Natural killer cell treated with Interleukin-12 subunit alpha and Interleukin-12 subunit beta and Interleukin-15 and Interleukin-18, amount 100 ng/mL, for 72 hours (primary cell): ENCODE results near the gene EPB41L5. TPM values are rescaled to one million over a fixed set of nuclear protein-coding genes. Genes with fewer than 3 reads are reported as not detected.
A peak's percentile ranks its signal among the peaks of the same experiment; 100 is the strongest.
"Not testable (repeated sequence)": the region's sequence is repeated elsewhere in the genome, so short reads cannot be mapped to it uniquely, and the experiment has no call there.

Experiments
- ATAC-seq, 2 donors: fragments of 150-1000 bp; cut with Tn5 transposase in 1 of 2; sonication (Bioruptor Pico), chemical (Tn5 transposase) in 1 of 2; 2 replicates each; pipeline ENCODE4 v1.10.0; 2021
- DNase-seq: peaks from one replicate; pipeline ENCODE4 v3.0.0; 2022; ENCODE audit warnings: low spot score
- H3K27ac Mint-ChIP-seq, 2 donors: 1 replicate in 1 of 2; 2 replicates in 1 of 2; pipeline ENCODE4 v1.8.0; 2022; ENCODE audit warnings: mixed read lengths in 2 of 2, mild to moderate bottlenecking in 1 of 2, moderate library complexity in 1 of 2
- H3K27me3 Mint-ChIP-seq, 2 donors: 1 replicate in 1 of 2; 2 replicates in 1 of 2; pipeline ENCODE4 v1.8.0; 2022; ENCODE audit warnings: mixed read lengths in 2 of 2
- H3K36me3 Mint-ChIP-seq: one replicate; pipeline ENCODE4 v1.8.0; 2022; ENCODE audit warnings: mixed read lengths
- H3K4me1 Mint-ChIP-seq, 2 donors: 1 replicate in 1 of 2; 2 replicates in 1 of 2; pipeline ENCODE4 v1.8.0; 2022; ENCODE audit warnings: low read depth in 2 of 2, mixed read lengths in 2 of 2, mild to moderate bottlenecking in 1 of 2
- H3K4me3 Mint-ChIP-seq: one replicate; pipeline ENCODE4 v1.8.0; 2022; ENCODE audit warnings: mixed read lengths
- H3K9me3 Mint-ChIP-seq: 2 replicates; pipeline ENCODE4 v1.8.0; 2022; ENCODE audit warnings: mixed read lengths
- total RNA-seq, 2 donors: library from RNA; stranded (reverse); gene quantifications; one replicate each; pipeline ENCODE4 v1.2.3, GENCODE V29; 2022

Gene EPB41L5
- total RNA-seq, 2 donors from 2014 or later, result 4.2 to 9.1 TPM

- Mint-ChIP-seq H3K36me3 (no peaks in the 10 kb centered on the region), H3K27me3 (peaks cover 0 to 9% of the 10 kb centered on the region in 2 donors), H3K4me1 (peaks cover 14 to 22% of the 10 kb centered on the region in 2 donors), H3K4me3 (peak overlapping the region; percentile 78), H3K9me3 (no peaks in the 10 kb centered on the region), H3K27ac (no peak overlapping the region)
- DNase-seq (no peak), ATAC-seq (no peak)
Observed at GRCh38 chr2:120014226-120014980, 1.5 kb downstream of the EPB41L5 start.

- H3K4me3 Mint-ChIP-seq, result no peak overlapping the region
- H3K36me3 Mint-ChIP-seq, result no peaks in the 10 kb centered on the region
- no peak for DNase-seq
- H3K27ac Mint-ChIP-seq, result no peak overlapping the region
- peaks cover 0 to 9% of the 10 kb centered on the region in 2 donors for H3K27me3 Mint-ChIP-seq
- no peaks in the 10 kb centered on the region for H3K9me3 Mint-ChIP-seq
- no peak for ATAC-seq
- peaks cover 14 to 19% of the 10 kb centered on the region in 2 donors for H3K4me1 Mint-ChIP-seq
Observed at GRCh38 chr2:120016800-120017199, 3.9 kb downstream of the EPB41L5 start.

- H3K27ac Mint-ChIP-seq, result no peak overlapping the region
- ATAC-seq (no peak), DNase-seq (no peak)
- no peaks in the 10 kb centered on the region for H3K36me3 Mint-ChIP-seq
- H3K4me1 Mint-ChIP-seq, result peaks cover 13 to 16% of the 10 kb centered on the region in 2 donors
- no peak overlapping the region for H3K4me3 Mint-ChIP-seq
- peaks cover 0 to 9% of the 10 kb centered on the region in 2 donors for H3K27me3 Mint-ChIP-seq
- no peaks in the 10 kb centered on the region for H3K9me3 Mint-ChIP-seq
Observed at GRCh38 chr2:120017201-120017600, 4.3 kb downstream of the EPB41L5 start.

- Mint-ChIP-seq H3K36me3 (no peaks in the 10 kb centered on the region), H3K9me3 (no peaks in the 10 kb centered on the region), H3K27me3 (peaks cover 0 to 9% of the 10 kb centered on the region in 2 donors), H3K4me3 (no peak overlapping the region), H3K27ac (no peak overlapping the region), H3K4me1 (peaks cover 8 to 13% of the 10 kb centered on the region in 2 donors)
- ATAC-seq (no peak), DNase-seq (no peak)
Observed at GRCh38 chr2:120018549-120018948, 5.7 kb downstream of the EPB41L5 start.

- H3K4me1 Mint-ChIP-seq, result peaks cover 0 to 5% of the 10 kb centered on the region in 2 donors
Observed at GRCh38 chr2:120020554-120020953, 7.7 kb downstream of the EPB41L5 start.

GRCh38 chr2:120022505-120022904 lies 9.6 kb downstream of the EPB41L5 start:
- not testable (repeated sequence) for H3K36me3 Mint-ChIP-seq, H3K4me1 Mint-ChIP-seq, H3K27me3 Mint-ChIP-seq, DNase-seq, H3K9me3 Mint-ChIP-seq, ATAC-seq, H3K27ac Mint-ChIP-seq, H3K4me3 Mint-ChIP-seq

More at GRCh38 chr2:120020554-120020953, 7.7 kb downstream of the EPB41L5 start:
- H3K9me3 Mint-ChIP-seq, result no peaks in the 10 kb centered on the region
- DNase-seq (no peak), ATAC-seq (no peak)
- H3K4me3 Mint-ChIP-seq, result no peak overlapping the region
- no peak overlapping the region for H3K27ac Mint-ChIP-seq
- no peaks in the 10 kb centered on the region for H3K27me3 Mint-ChIP-seq
- H3K36me3 Mint-ChIP-seq, result peaks cover 8% of the 10 kb centered on the region

- no peaks in the 10 kb centered on the region for H3K9me3 Mint-ChIP-seq
- H3K36me3 Mint-ChIP-seq, result peaks cover 8% of the 10 kb centered on the region
- H3K4me1 Mint-ChIP-seq, result peaks cover 0 to 2% of the 10 kb centered on the region in 2 donors
- no peak overlapping the region for H3K4me3 Mint-ChIP-seq
- DNase-seq, result no peak
- H3K27ac Mint-ChIP-seq, result no peak overlapping the region
- no peak for ATAC-seq
- peaks cover 0 to 7% of the 10 kb centered on the region in 2 donors for H3K27me3 Mint-ChIP-seq
Observed at GRCh38 chr2:120026890-120027289, 14.0 kb downstream of the EPB41L5 start.

GRCh38 chr2:120028795-120029194 lies 15.9 kb downstream of the EPB41L5 start:
- no peak overlapping the region for H3K4me3 Mint-ChIP-seq
- no peak for DNase-seq
- H3K4me1 Mint-ChIP-seq, result no peaks in the 10 kb centered on the region
- peaks cover 8% of the 10 kb centered on the region for H3K36me3 Mint-ChIP-seq
- H3K27ac Mint-ChIP-seq, result no peak overlapping the region
- peaks cover 0 to 7% of the 10 kb centered on the region in 2 donors for H3K27me3 Mint-ChIP-seq
- H3K9me3 Mint-ChIP-seq, result no peaks in the 10 kb centered on the region
- no peak for ATAC-seq

GRCh38 chr2:120029672-120030640 lies 17.1 kb downstream of the EPB41L5 start:
- ATAC-seq (no peak), DNase-seq (no peak)
- Mint-ChIP-seq H3K4me1 (no peaks in the 10 kb centered on the region), H3K4me3 (no peak overlapping the region), H3K27me3 (peaks cover 0 to 7% of the 10 kb centered on the region in 2 donors), H3K27ac (no peak overlapping the region), H3K9me3 (no peaks in the 10 kb centered on the region), H3K36me3 (peaks cover 6% of the 10 kb centered on the region)

GRCh38 chr2:120032297-120032696 lies 19.4 kb downstream of the EPB41L5 start:
- Mint-ChIP-seq H3K4me3 (no peak overlapping the region), H3K9me3 (no peaks in the 10 kb centered on the region), H3K4me1 (no peaks in the 10 kb centered on the region), H3K27ac (no peak overlapping the region), H3K27me3 (peaks cover 0 to 18% of the 10 kb centered on the region in 2 donors), H3K36me3 (no peaks in the 10 kb centered on the region)
- ATAC-seq (no peak), DNase-seq (no peak)

- no peaks in the 10 kb centered on the region for H3K36me3 Mint-ChIP-seq
- H3K4me1 Mint-ChIP-seq, result peaks cover 0 to 4% of the 10 kb centered on the region in 2 donors
- no peak for DNase-seq
- H3K4me3 Mint-ChIP-seq, result no peak overlapping the region
- H3K27ac Mint-ChIP-seq, result no peak overlapping the region
- H3K27me3 Mint-ChIP-seq, result peaks cover 0 to 11% of the 10 kb centered on the region in 2 donors
- no peaks in the 10 kb centered on the region for H3K9me3 Mint-ChIP-seq
- no peak for ATAC-seq
Observed at GRCh38 chr2:120034027-120034426, 21.1 kb downstream of the EPB41L5 start.

- Mint-ChIP-seq H3K27me3 (peaks cover 0 to 11% of the 10 kb centered on the region in 2 donors), H3K36me3 (no peaks in the 10 kb centered on the region), H3K4me3 (no peak overlapping the region), H3K9me3 (no peaks in the 10 kb centered on the region), H3K4me1 (peaks cover 0 to 4% of the 10 kb centered on the region in 2 donors), H3K27ac (no peak overlapping the region)
- no peak for DNase-seq
- ATAC-seq, result no peak
Observed at GRCh38 chr2:120034621-120035020, 21.7 kb downstream of the EPB41L5 start.

GRCh38 chr2:120036145-120036544 lies 23.3 kb downstream of the EPB41L5 start:
- no peak overlapping the region for H3K4me3 Mint-ChIP-seq
- H3K27ac Mint-ChIP-seq, result no peak overlapping the region
- DNase-seq, result no peak
- H3K9me3 Mint-ChIP-seq, result no peaks in the 10 kb centered on the region
- H3K27me3 Mint-ChIP-seq, result peaks cover 0 to 11% of the 10 kb centered on the region in 2 donors
- H3K36me3 Mint-ChIP-seq, result no peaks in the 10 kb centered on the region
- H3K4me1 Mint-ChIP-seq, result peaks cover 0 to 4% of the 10 kb centered on the region in 2 donors
- ATAC-seq, result no peak
